Measurements from ENCODE around the gene PIGV.

The PIGV gene

GRCh38 chr1:26774462-26774861 lies 13.3 kb upstream of the PIGV start:
- no peak for DNase-seq

GRCh38 chr1:26775666-26776065 lies 12.1 kb upstream of the PIGV start:
- no peak for DNase-seq

- no peak for DNase-seq
Measured at GRCh38 chr1:26779098-26779668, 8.6 kb upstream of the PIGV start.

- DNase-seq: no peak
Measured at GRCh38 chr1:26780344-26780957, 7.3 kb upstream of the PIGV start.

- DNase-seq: no peak
Measured at GRCh38 chr1:26781206-26781825, 6.4 kb upstream of the PIGV start.

GRCh38 chr1:26782521-26783212 lies 5.1 kb upstream of the PIGV start:
- DNase-seq: no peak

- no peak for DNase-seq
Measured at GRCh38 chr1:26783646-26784022, 4.1 kb upstream of the PIGV start.

GRCh38 chr1:26784023-26784871 lies 3.5 kb upstream of the PIGV start:
- no peak for DNase-seq

GRCh38 chr1:26784886-26785285 lies 2.9 kb upstream of the PIGV start:
- no peak for DNase-seq

GRCh38 chr1:26785611-26786436 lies 1.9 kb upstream of the PIGV start:
- peak in 4 of 6 experiments; percentile 8 to 49 (median 24) for DNase-seq

GRCh38 chr1:26786437-26787380 lies 1.0 kb upstream of the PIGV start:
- peak in 3 of 6 experiments; percentile 18 to 49 (median 42) for DNase-seq

GRCh38 chr1:26787381-26787705 lies 407 bp upstream of the PIGV start:
- peak in 1 of 6 experiments; percentile 46 for DNase-seq

- no peak for DNase-seq
Measured at GRCh38 chr1:26788515-26788785, 700 bp downstream of the PIGV start.

- DNase-seq: peak; percentile 66 to 89 (median 87)
Measured at GRCh38 chr1:26788836-26789611, 1.3 kb downstream of the PIGV start.

- no peak for DNase-seq
Measured at GRCh38 chr1:26789612-26789865, 1.8 kb downstream of the PIGV start.

- DNase-seq: no peak
Measured at GRCh38 chr1:26789931-26790330, 2.2 kb downstream of the PIGV start.

GRCh38 chr1:26790551-26790953 lies 2.8 kb downstream of the PIGV start:
- no peak for DNase-seq

- DNase-seq: no peak
Measured at GRCh38 chr1:26791148-26791547, 3.4 kb downstream of the PIGV start.

- DNase-seq: no peak
Measured at GRCh38 chr1:26791626-26792025, 3.9 kb downstream of the PIGV start.

- no peak for DNase-seq
Measured at GRCh38 chr1:26792924-26793323, 5.2 kb downstream of the PIGV start.

- DNase-seq: no peak
Measured at GRCh38 chr1:26794391-26794790, 6.6 kb downstream of the PIGV start.

All from stimulated activated naive CD4-positive, alpha-beta T cell (primary cell).